Trophoblast cell (in vitro differentiated cells and primary cell): ENCODE results near the gene MCF2L2.
"Not testable (repeated sequence)": the region's sequence is repeated elsewhere in the genome, so short reads cannot be mapped to it uniquely, and the experiment has no call there.

ENCODE experiments used
- DNase-seq, 2 donors: peaks; one replicate each; pipeline ENCODE4 v3.0.0-alpha.2; 2016
- H2AFZ ChIP-seq: 2 replicates; pipeline ENCODE4 v1.6.1; 2013; ENCODE audit warnings: low read length, moderate library complexity, mild to moderate bottlenecking; ENCODE audit not compliant: insufficient read depth, poor library complexity
- H2AK5ac ChIP-seq: 2 replicates; pipeline ENCODE4 v1.6.1; 2013; ENCODE audit warnings: mild to moderate bottlenecking, low read length
- H2BK120ac ChIP-seq: 2 replicates; pipeline ENCODE4 v1.6.1; 2013; ENCODE audit warnings: low read length, mild to moderate bottlenecking, moderate library complexity; ENCODE audit not compliant: insufficient read depth, poor library complexity
- H2BK12ac ChIP-seq: 2 replicates; pipeline ENCODE4 v1.6.1; 2013; ENCODE audit warnings: mild to moderate bottlenecking, low read length, moderate library complexity
- H2BK5ac ChIP-seq: 2 replicates; pipeline ENCODE4 v1.6.1; 2013; ENCODE audit warnings: low read length, low read depth, moderate library complexity, mild to moderate bottlenecking; ENCODE audit not compliant: poor library complexity
- H3K14ac ChIP-seq: 2 replicates; pipeline ENCODE4 v1.6.1; 2013; ENCODE audit warnings: mild to moderate bottlenecking, low read length
- H3K18ac ChIP-seq: 2 replicates; pipeline ENCODE4 v1.6.1; 2013; ENCODE audit warnings: mild to moderate bottlenecking, low read length
- H3K23ac ChIP-seq: 2 replicates; pipeline ENCODE4 v1.6.1; 2013; ENCODE audit warnings: low read length
- H3K27ac ChIP-seq: 2 replicates; pipeline ENCODE4 v1.5.1; 2013; ENCODE audit warnings: low read depth, mild to moderate bottlenecking, inconsistent platforms, low read length, moderate library complexity
- H3K27me3 ChIP-seq: 2 replicates; pipeline ENCODE4 v1.6.1; 2013; ENCODE audit warnings: inconsistent platforms, mild to moderate bottlenecking, low read length, moderate library complexity; ENCODE audit not compliant: insufficient read depth
- H3K36me3 ChIP-seq, 2 experiments: 1 replicate in 1 of 2; 2 replicates in 1 of 2; pipeline ENCODE4 v1.6.1; 2013; ENCODE audit warnings: low read length in 2 of 2, mild to moderate bottlenecking in 2 of 2, moderate library complexity in 1 of 2; ENCODE audit not compliant: insufficient read depth in 2 of 2, control insufficient read depth in 1 of 2
- H3K4ac ChIP-seq: 2 replicates; pipeline ENCODE4 v1.6.1; 2013; ENCODE audit warnings: low read depth, mild to moderate bottlenecking, low read length, moderate library complexity
- H3K4me1 ChIP-seq, 2 experiments: 1 replicate in 1 of 2; 2 replicates in 1 of 2; pipeline ENCODE4 v1.6.1; 2013; ENCODE audit warnings: low read length in 2 of 2, mild to moderate bottlenecking in 2 of 2, moderate library complexity in 1 of 2; ENCODE audit not compliant: insufficient read depth in 2 of 2, control insufficient read depth in 1 of 2
- H3K4me2 ChIP-seq: 2 replicates; pipeline ENCODE4 v1.6.1; 2013; ENCODE audit warnings: inconsistent platforms, mild to moderate bottlenecking, low read length, moderate library complexity
- H3K4me3 ChIP-seq: 2 replicates; pipeline ENCODE4 v1.5.1; 2013; ENCODE audit warnings: mild to moderate bottlenecking, low read depth, low read length, inconsistent platforms
- H3K79me1 ChIP-seq: one replicate; pipeline ENCODE4 v1.6.1; 2013; ENCODE audit warnings: low read length
- H3K79me2 ChIP-seq: 2 replicates; pipeline ENCODE4 v1.6.1; 2013; ENCODE audit warnings: low read length, mild to moderate bottlenecking; ENCODE audit not compliant: control insufficient read depth, insufficient read depth, poor library complexity
- H3K9ac ChIP-seq: 2 replicates; pipeline ENCODE4 v1.6.1; 2013; ENCODE audit warnings: mild to moderate bottlenecking, low read length
- H3K9me3 ChIP-seq: 2 replicates; pipeline ENCODE4 v1.6.1; 2013; ENCODE audit warnings: low read depth, mild to moderate bottlenecking, control low read depth, inconsistent platforms, low read length; ENCODE audit not compliant: insufficient read depth
- H4K12ac ChIP-seq: 2 replicates; pipeline ENCODE4 v1.6.1; 2013; ENCODE audit warnings: low read depth, mild to moderate bottlenecking, low read length, moderate library complexity
- H4K8ac ChIP-seq: 2 replicates; pipeline ENCODE4 v1.6.1; 2013; ENCODE audit warnings: low read depth, mild to moderate bottlenecking, low read length, moderate library complexity
- H4K91ac ChIP-seq: one replicate; pipeline ENCODE4 v1.6.1; 2013; ENCODE audit warnings: low read depth, mild to moderate bottlenecking, low read length, moderate library complexity
- WGBS: extraction: QIAGEN DNeasy Blood & Tissue Kit; methylation state at CpG from one replicate; pipeline ENCODE4 v1.1.7; 2013; ENCODE audit warnings: missing lambda C conversion rate; ENCODE audit not compliant: insufficient read length, insufficient coverage; ENCODE audit errors: extremely low coverage; 5-methylcytosine and 5-hydroxymethylcytosine counted together

The MCF2L2 gene

GRCh38 chr3:183178833-183179549, 249.4 kb downstream of the MCF2L2 start:
- peak in 1 of 2 donors; percentile 31 for DNase-seq
- Histone ChIP-seq H3K4me2 (peak overlapping the region; percentile 77), H3K4me3 (peak overlapping the region; percentile 62), H2AK5ac (no peak overlapping the region), H3K4me1 (peaks cover 8 to 9% of the 10 kb centered on the region in 2 experiments), H3K14ac (no peak overlapping the region), H3K27me3 (peaks cover 10% of the 10 kb centered on the region), H4K12ac (no peak overlapping the region), H2AFZ (peak overlapping the region; percentile 67), H3K79me1 (no peaks in the 10 kb centered on the region), H2BK5ac (no peak overlapping the region), H3K18ac (no peak overlapping the region), H3K9ac (no peak overlapping the region), H3K4ac (no peak overlapping the region), H4K8ac (peak overlapping the region; percentile 35), H3K9me3 (peaks cover 2% of the 10 kb centered on the region), H4K91ac (no peak overlapping the region), H3K79me2 (no peaks in the 10 kb centered on the region), H2BK120ac (no peak overlapping the region), H3K36me3 (no peaks in the 10 kb centered on the region), H3K23ac (no peak overlapping the region), H3K27ac (no peak overlapping the region), H2BK12ac (no peak overlapping the region)
- no CpG with 5 or more reads among the region's 68 CpGs for WGBS

- Histone ChIP-seq H3K4ac (no peak overlapping the region), H3K27ac (no peak overlapping the region), H3K23ac (no peak overlapping the region), H2BK12ac (no peak overlapping the region), H3K4me2 (peak overlapping the region; percentile 77), H4K8ac (no peak overlapping the region), H3K36me3 (no peaks in the 10 kb centered on the region), H4K91ac (no peak overlapping the region), H3K4me1 (peaks cover 8 to 9% of the 10 kb centered on the region in 2 experiments), H3K4me3 (no peak overlapping the region), H3K18ac (no peak overlapping the region), H3K14ac (no peak overlapping the region), H2AK5ac (no peak overlapping the region), H3K27me3 (peaks cover 10% of the 10 kb centered on the region), H2BK5ac (no peak overlapping the region), H4K12ac (no peak overlapping the region), H2BK120ac (no peak overlapping the region), H2AFZ (no peak overlapping the region), H3K79me1 (no peaks in the 10 kb centered on the region), H3K9me3 (peaks cover 2% of the 10 kb centered on the region), H3K9ac (no peak overlapping the region), H3K79me2 (no peaks in the 10 kb centered on the region)
- DNase-seq = no peak
- no CpG with 5 or more reads among the region's 6 CpGs for WGBS
Measured at GRCh38 chr3:183178512-183178832, 249.9 kb downstream of the MCF2L2 start.

GRCh38 chr3:183172051-183172639, 256.3 kb downstream of the MCF2L2 start:
- Histone ChIP-seq H2BK120ac (no peak overlapping the region), H3K27me3 (no peaks in the 10 kb centered on the region), H4K12ac (no peak overlapping the region), H3K9ac (no peak overlapping the region), H3K27ac (no peak overlapping the region), H3K9me3 (peaks cover 2% of the 10 kb centered on the region), H3K4ac (no peak overlapping the region), H2BK12ac (no peak overlapping the region), H3K79me1 (no peaks in the 10 kb centered on the region), H2AFZ (no peak overlapping the region), H3K36me3 (no peaks in the 10 kb centered on the region), H4K91ac (no peak overlapping the region), H3K14ac (no peak overlapping the region), H4K8ac (no peak overlapping the region), H3K4me3 (no peak overlapping the region), H3K79me2 (no peaks in the 10 kb centered on the region), H3K23ac (no peak overlapping the region), H2AK5ac (no peak overlapping the region), H3K18ac (no peak overlapping the region), H2BK5ac (no peak overlapping the region), H3K4me1 (no peaks in the 10 kb centered on the region), H3K4me2 (no peak overlapping the region)
- WGBS = no CpG with 5 or more reads among the region's 5 CpGs
- DNase-seq = no peak

GRCh38 chr3:183167975-183168374, 260.4 kb downstream of the MCF2L2 start:
- not testable (repeated sequence) for H3K4me1 ChIP-seq, DNase-seq, H2AK5ac ChIP-seq, H2BK12ac ChIP-seq, H3K18ac ChIP-seq, H3K9ac ChIP-seq, H3K23ac ChIP-seq, H3K36me3 ChIP-seq, H4K8ac ChIP-seq, H4K12ac ChIP-seq, H2AFZ ChIP-seq, H3K79me1 ChIP-seq, H3K14ac ChIP-seq, H2BK5ac ChIP-seq, H3K27ac ChIP-seq, H3K79me2 ChIP-seq, H3K4me2 ChIP-seq, H4K91ac ChIP-seq, H3K4me3 ChIP-seq, H2BK120ac ChIP-seq, H3K9me3 ChIP-seq, H3K4ac ChIP-seq, H3K27me3 ChIP-seq
- no CpG with 5 or more reads among the region's 1 CpG for WGBS
